Skeletal muscle cell (primary cell): Measurements from ENCODE around the gene SPG11.
"Not testable (repeated sequence)": the region's sequence is repeated elsewhere in the genome, so short reads cannot be mapped to it uniquely, and the experiment has no call there.

ENCODE experiments used
- DNase-seq: peaks from one replicate; pipeline ENCODE4 v3.0.0-alpha.2; 2010; ENCODE audit warnings: low read depth
- H3K4me3 ChIP-seq: 2 replicates; pipeline ENCODE4 v1.5.1; 2011; ENCODE audit warnings: low read depth, mild to moderate bottlenecking, control low read depth, low read length, moderate library complexity

The SPG11 gene

GRCh38 chr15:44569316-44569715, 94.1 kb downstream of the SPG11 start:
- no peak for DNase-seq
- H3K4me3 ChIP-seq = no peak overlapping the region

- no peak for DNase-seq
- H3K4me3 ChIP-seq = no peak overlapping the region
Measured at GRCh38 chr15:44568338-44568737, 95.1 kb downstream of the SPG11 start.

GRCh38 chr15:44566155-44566540, 97.3 kb downstream of the SPG11 start:
- DNase-seq = no peak
- no peak overlapping the region for H3K4me3 ChIP-seq

GRCh38 chr15:44565387-44566154, 97.9 kb downstream of the SPG11 start:
- no peak overlapping the region for H3K4me3 ChIP-seq
- DNase-seq = no peak

GRCh38 chr15:44560926-44561325, 102.5 kb downstream of the SPG11 start:
- not testable (repeated sequence) for H3K4me3 ChIP-seq, DNase-seq

- no peak overlapping the region for H3K4me3 ChIP-seq
- no peak for DNase-seq
Measured at GRCh38 chr15:44554934-44555723, 108.3 kb downstream of the SPG11 start.

- no peak for DNase-seq
- H3K4me3 ChIP-seq = no peak overlapping the region
Measured at GRCh38 chr15:44550734-44551133, 112.7 kb downstream of the SPG11 start.

GRCh38 chr15:44550256-44550655, 113.2 kb downstream of the SPG11 start:
- no peak for DNase-seq
- H3K4me3 ChIP-seq = no peak overlapping the region

GRCh38 chr15:44549152-44549551, 114.3 kb downstream of the SPG11 start:
- not testable (repeated sequence) for DNase-seq, H3K4me3 ChIP-seq

- H3K4me3 ChIP-seq = no peak overlapping the region
- DNase-seq = no peak
Measured at GRCh38 chr15:44545913-44546802, 117.3 kb downstream of the SPG11 start.

GRCh38 chr15:44544745-44545144, 118.7 kb downstream of the SPG11 start:
- not testable (repeated sequence) for DNase-seq, H3K4me3 ChIP-seq

GRCh38 chr15:44542596-44542995, 120.9 kb downstream of the SPG11 start:
- H3K4me3 ChIP-seq = no peak overlapping the region
- DNase-seq = no peak

GRCh38 chr15:44541282-44541958, 122.0 kb downstream of the SPG11 start:
- peak; percentile 54 for DNase-seq
- no peak overlapping the region for H3K4me3 ChIP-seq

GRCh38 chr15:44537735-44538240, 125.7 kb downstream of the SPG11 start:
- no peak for DNase-seq
- peak overlapping the region; percentile 92 for H3K4me3 ChIP-seq

GRCh38 chr15:44536962-44537734, 126.3 kb downstream of the SPG11 start, which contains the start of gene EIF3J:
EIF3J (plus strand) TSS chr15:44537147; CDS start chr15:44537195, 48 bp downstream.
- H3K4me3 ChIP-seq = peak within 1 kb of the TSS; percentile 92
- peak; percentile 91 for DNase-seq

- peak overlapping the region; percentile 92 for H3K4me3 ChIP-seq
- no peak for DNase-seq
Measured at GRCh38 chr15:44536302-44536961, 127.0 kb downstream of the SPG11 start.

- no peak for DNase-seq
- H3K4me3 ChIP-seq = peak overlapping the region; percentile 92
Measured at GRCh38 chr15:44535523-44536301, 127.8 kb downstream of the SPG11 start.
